Left cardiac atrium (tissue), 4 donors: ENCODE measurements around the gene TMA16. TPM values are rescaled to one million over a fixed set of nuclear protein-coding genes. Genes with fewer than 3 reads are reported as not detected.

Experiments used
- ATAC-seq, 2 donors: fragments of 200-7000 bp; cut with Tn5 transposase; one replicate each; pipeline ENCODE4 v1.9.1; 2020; ENCODE audit warnings: mild to moderate bottlenecking in 2 of 2, moderate library complexity in 2 of 2
- DNase-seq: peaks from one replicate; pipeline ENCODE4 v3.0.0-alpha.2; 2020
- intact Hi-C, 2 donors: fragments of 100-400 bp; cut with DNase I; formaldehyde crosslinking; loops; one replicate each; pipeline versions ENCODE4 v1.14.1 to v1.15.1; 2022 to 2023
- total RNA-seq, 2 donors: library from RNA; stranded (reverse); fragmentation: NEBNext Ultra II Directional; extraction: Animal tissue kit (Norgen Biotek cat#: 25700); gene quantifications; one replicate each; pipeline ENCODE4 v1.2.1, GENCODE V29; 2021
- donor health status: DM: no; HTN: yes; CAD: no.
- donor health status: DM: no; HTN: yes; CAD: no; lungs with severe emphysema.
- donor health status: DM: yes; HTN: yes; CAD: no.
- donor health status: Dilated cardiomyopathy.

The TMA16 gene
- total RNA-seq, 2 donors from 2014 or later = 10.2 to 19.6 TPM

DNA sequence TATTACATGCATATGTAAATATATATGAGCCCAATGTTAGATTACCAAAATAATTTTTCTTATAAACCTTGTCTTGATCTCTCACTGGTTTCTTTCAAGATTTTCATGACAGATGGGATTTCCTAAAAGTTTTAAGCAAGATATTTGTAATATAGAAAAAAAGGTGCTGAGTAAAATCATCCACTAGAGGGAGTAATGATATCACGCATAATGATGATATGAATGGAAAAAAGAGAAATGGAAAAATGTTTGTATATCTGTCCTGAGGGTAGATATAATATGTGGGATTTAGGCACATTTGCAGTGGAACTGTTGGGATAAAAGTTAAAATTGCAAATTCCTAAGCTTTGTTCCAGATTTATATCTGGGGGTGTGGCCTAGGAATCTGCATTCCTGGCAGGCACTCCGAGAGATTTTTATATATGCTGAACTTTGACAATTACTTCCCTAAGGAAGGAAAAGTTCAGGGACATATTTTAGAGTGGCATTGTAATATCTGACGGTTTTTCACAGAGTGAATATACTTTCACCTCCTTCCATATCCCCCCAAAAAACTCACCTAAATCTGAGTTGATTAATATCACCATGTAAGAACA lies 60.5 kb downstream of the TMA16 start:
- DNase-seq (no peak), ATAC-seq (no peak)
- intact Hi-C loops = loop anchor here (5.0 to 10.0 kb wide), 4 partner anchors 127 to 1192 kb away; no protein-coding TSS in a partner anchor

- intact Hi-C loops = loop anchor here (5.0 to 10.0 kb wide), 3 partner anchors 1169 to 1191 kb away; no protein-coding TSS in a partner anchor
- DNase-seq (no peak), ATAC-seq (no peak)
Observed at GRCh38 chr4:163556177-163556576, 61.7 kb downstream of the TMA16 start.

DNA sequence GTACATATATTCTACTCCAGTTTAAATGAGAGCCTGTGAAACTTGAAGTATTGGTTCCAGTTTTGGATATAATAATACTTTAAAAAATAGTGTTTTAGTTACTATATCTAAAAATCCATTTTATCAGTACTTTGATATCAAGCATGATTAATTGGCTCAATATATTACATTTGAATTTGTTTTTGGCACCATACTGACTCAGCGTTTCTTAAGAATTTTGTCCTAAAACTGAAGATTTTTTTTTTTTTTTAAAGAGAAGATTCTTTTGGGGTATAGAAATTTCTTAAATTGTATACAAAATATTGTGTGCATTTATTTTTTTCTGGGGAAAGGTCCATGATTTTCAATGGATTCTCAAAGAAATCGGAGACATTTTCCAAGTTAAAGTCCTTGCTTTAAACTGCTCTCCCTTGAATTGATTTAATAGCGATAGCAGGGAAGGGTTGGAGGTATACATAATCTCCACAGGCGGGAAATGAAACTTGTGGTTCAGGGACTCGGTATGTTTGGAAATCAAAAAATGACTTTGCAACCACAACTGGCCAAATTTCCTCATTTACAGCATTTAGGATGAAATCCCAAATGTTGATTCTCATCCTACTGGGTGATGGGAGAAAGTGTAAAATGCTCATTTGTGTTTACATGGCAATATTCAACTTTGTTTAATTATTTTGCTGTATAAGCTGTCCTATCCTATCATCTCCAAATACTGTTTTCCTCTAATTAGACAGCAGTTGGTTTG lies 62.3 kb downstream of the TMA16 start:
- DNase-seq (no peak), ATAC-seq (no peak)
- intact Hi-C loops = loop anchor here (5.0 to 10.0 kb wide), 3 partner anchors 1168 to 1190 kb away; no protein-coding TSS in a partner anchor

DNA sequence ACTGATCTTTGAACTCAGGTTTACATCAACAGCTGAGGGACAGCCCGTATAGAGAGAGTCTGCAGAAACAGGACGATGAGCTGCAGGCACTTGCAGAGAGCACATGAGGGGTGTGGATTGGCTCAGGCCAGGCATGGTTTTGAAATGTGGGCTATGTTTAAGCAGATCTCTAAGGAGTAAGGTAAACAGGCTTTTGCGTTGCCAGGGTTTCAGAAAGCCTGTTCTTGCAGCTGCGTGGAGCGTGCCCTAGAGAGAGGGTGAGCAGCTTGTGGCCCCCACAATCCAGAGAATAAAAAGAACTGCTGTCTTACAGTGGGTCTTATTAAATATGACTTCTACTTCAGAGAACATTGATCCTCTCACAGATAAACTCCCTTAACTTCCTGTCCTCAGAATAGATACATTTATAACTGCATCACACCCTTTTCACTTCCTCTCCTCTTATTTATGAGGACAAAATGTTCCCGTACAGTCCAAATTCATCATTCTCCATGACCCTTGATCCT lies 64.1 kb downstream of the TMA16 start:
- ATAC-seq (peak in 1 of 2 donors; percentile 81), DNase-seq (no peak)
- intact Hi-C loops = loop anchor here (5.0 to 10.0 kb wide), 3 partner anchors 1166 to 1189 kb away; no protein-coding TSS in a partner anchor

- intact Hi-C loops = loop anchor here in 1 of 2 donors (10.0 kb wide), 1 partner anchor 1182 kb away; no protein-coding TSS in a partner anchor
- ATAC-seq (no peak), DNase-seq (no peak)
Observed at GRCh38 chr4:163562496-163562895, 68.0 kb downstream of the TMA16 start.

- DNase-seq (no peak), ATAC-seq (no peak)
- intact Hi-C loops = loop anchor here in 1 of 2 donors (10.0 kb wide), 1 partner anchor 1181 kb away; no protein-coding TSS in a partner anchor
Observed at GRCh38 chr4:163563592-163563991, 69.1 kb downstream of the TMA16 start.

- ATAC-seq = no peak
Observed at GRCh38 chr4:163564221-163564720, 69.8 kb downstream of the TMA16 start.

GRCh38 chr4:163565226-163566135 lies 71.0 kb downstream of the TMA16 start:
- intact Hi-C loops = loop anchor here in 1 of 2 donors (10.0 kb wide), 1 partner anchor 1179 kb away; no protein-coding TSS in a partner anchor
- DNase-seq = no peak
- ATAC-seq = no peak

More at GRCh38 chr4:163564221-163564720, 69.8 kb downstream of the TMA16 start:
- no peak for DNase-seq
- intact Hi-C loops = loop anchor here in 1 of 2 donors (10.0 kb wide), 1 partner anchor 1181 kb away; no protein-coding TSS in a partner anchor

DNA sequence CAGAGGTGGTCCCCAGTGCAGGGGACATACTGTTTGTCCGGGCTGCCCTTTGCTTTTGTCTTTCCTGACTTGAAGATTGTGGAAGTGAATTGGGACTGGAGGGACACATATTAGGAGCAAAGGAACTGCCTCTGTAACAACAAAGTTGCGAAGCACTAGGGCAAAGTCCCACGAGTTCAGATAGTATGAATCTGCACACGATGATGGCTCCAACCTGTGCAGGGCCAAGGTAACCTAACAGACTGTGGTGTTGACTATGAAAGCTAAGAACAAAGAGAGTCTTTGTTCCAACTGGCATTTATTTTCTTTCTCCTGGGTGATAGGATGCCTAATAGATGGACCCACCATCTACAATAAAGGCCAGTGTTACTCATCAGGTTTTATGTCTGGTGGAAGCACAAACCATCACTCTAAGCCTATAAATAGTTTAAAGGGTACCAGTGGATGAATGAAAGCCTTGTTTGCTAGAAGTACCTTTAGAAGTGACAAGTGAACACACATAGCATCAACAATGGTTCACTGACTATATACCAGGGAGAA lies 71.8 kb downstream of the TMA16 start:
- intact Hi-C loops = loop anchor here in 1 of 2 donors (10.0 kb wide), 1 partner anchor 1178 kb away; no protein-coding TSS in a partner anchor
- ATAC-seq = no peak

DNA sequence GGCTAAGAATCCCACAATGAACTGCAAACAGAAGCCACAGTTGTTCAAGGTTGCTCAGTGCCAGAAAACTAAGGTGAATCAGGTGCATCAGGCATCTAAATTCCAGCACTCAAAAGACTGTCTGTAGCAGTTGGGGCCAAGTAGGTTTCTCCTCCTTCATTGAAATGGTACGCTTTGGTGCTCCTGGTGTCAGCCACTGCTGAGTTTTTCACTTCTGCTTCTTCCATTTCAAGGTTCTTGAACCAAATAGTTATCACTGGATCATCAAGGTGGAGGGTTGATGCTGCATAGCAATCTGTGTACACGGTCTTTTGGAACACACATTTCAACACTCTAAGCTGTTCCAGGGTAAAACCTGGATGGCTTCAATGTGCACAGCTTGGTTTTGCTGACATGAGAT lies 74.4 kb downstream of the TMA16 start:
- no peak for DNase-seq
- intact Hi-C loops = loop anchor here in 1 of 2 donors (10.0 kb wide), 1 partner anchor 1176 kb away; no protein-coding TSS in a partner anchor
- ATAC-seq = no peak

More for the DNA sequence above, 71.8 kb downstream of the TMA16 start:
- DNase-seq = no peak

Other genes with a start within 250 kb of the TMA16 start
- gene NPY1R, start 162.1 kb upstream of the TMA16 start, total RNA-seq = 1 to 10 TPM; 2.8 to 2.9 TPM
- gene NPY5R, start 150.8 kb upstream of the TMA16 start, total RNA-seq = under 1 TPM; 0.15 to 0.21 TPM
- not detected for gene TKTL2, start 20.9 kb upstream of the TMA16 start, total RNA-seq